Measurements from ENCODE around the gene CTNNAL1.

- TF ChIP-seq, protein P1, sequence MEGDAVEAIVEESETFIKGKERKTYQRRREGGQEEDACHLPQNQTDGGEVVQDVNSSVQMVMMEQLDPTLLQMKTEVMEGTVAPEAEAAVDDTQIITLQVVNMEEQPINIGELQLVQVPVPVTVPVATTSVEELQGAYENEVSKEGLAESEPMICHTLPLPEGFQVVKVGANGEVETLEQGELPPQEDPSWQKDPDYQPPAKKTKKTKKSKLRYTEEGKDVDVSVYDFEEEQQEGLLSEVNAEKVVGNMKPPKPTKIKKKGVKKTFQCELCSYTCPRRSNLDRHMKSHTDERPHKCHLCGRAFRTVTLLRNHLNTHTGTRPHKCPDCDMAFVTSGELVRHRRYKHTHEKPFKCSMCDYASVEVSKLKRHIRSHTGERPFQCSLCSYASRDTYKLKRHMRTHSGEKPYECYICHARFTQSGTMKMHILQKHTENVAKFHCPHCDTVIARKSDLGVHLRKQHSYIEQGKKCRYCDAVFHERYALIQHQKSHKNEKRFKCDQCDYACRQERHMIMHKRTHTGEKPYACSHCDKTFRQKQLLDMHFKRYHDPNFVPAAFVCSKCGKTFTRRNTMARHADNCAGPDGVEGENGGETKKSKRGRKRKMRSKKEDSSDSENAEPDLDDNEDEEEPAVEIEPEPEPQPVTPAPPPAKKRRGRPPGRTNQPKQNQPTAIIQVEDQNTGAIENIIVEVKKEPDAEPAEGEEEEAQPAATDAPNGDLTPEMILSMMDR (IDR thresholded peaks at IDR 0.05) = no peak
- TF ChIP-seq POLR2A (IDR thresholded peaks at IDR 0.05) (no peak), EP300 (IDR thresholded peaks at IDR 0.05) (no peak)
Observed at GRCh38 chr9:108978205-108978604, 35.1 kb downstream of the CTNNAL1 start.

Data from stomach (tissue), 4 donors.